Neural progenitor cell (in vitro differentiated cells): ENCODE data around the gene CST9L. TPM values are rescaled to one million over a fixed set of nuclear protein-coding genes. Genes with fewer than 3 reads are reported as not detected.

Experiments used
- DNase-seq: peaks from one replicate; pipeline ENCODE4 v3.0.0-alpha.2; 2016; ENCODE audit warnings: low spot score
- H2AFZ ChIP-seq: fragments of 200-600 bp; sonication (generic); replicated peaks from 2 replicates; pipeline ENCODE4 v1.6.1; 2016; ENCODE audit warnings: antibody characterized with exemption
- H3F3A ChIP-seq: fragments of 200-600 bp; sonication (generic); 2 replicates; pipeline ENCODE4 v1.6.1; 2016; ENCODE audit warnings: antibody characterized with exemption, low read depth
- H3K27ac ChIP-seq: fragments of 200-600 bp; sonication (generic); 2 replicates; pipeline ENCODE4 v1.5.1; 2016; ENCODE audit warnings: mild to moderate bottlenecking
- H3K27me3 ChIP-seq: fragments of 200-600 bp; sonication (generic); 2 replicates; pipeline ENCODE4 v1.6.1; 2016; ENCODE audit warnings: mild to moderate bottlenecking, moderate library complexity
- H3K36me3 ChIP-seq: fragments of 200-600 bp; sonication (generic); 2 replicates; pipeline ENCODE4 v1.5.1; 2016
- H3K4me1 ChIP-seq: fragments of 200-600 bp; sonication (generic); 2 replicates; pipeline ENCODE4 v1.6.1; 2016; ENCODE audit warnings: mixed run types
- H3K4me2 ChIP-seq: fragments of 200-600 bp; sonication (generic); 2 replicates; pipeline ENCODE4 v1.6.1; 2016
- H3K4me3 ChIP-seq: fragments of 200-600 bp; sonication (generic); 2 replicates; pipeline ENCODE4 v1.5.1; 2016
- H3K79me2 ChIP-seq: fragments of 200-600 bp; sonication (generic); 2 replicates; pipeline ENCODE4 v1.6.1; 2016; ENCODE audit warnings: low read depth
- H3K9ac ChIP-seq: fragments of 200-600 bp; sonication (generic); 2 replicates; pipeline ENCODE4 v1.6.1; 2016
- H3K9me3 ChIP-seq: fragments of 200-600 bp; sonication (generic); 2 replicates; pipeline ENCODE4 v1.5.1; 2016; ENCODE audit warnings: low read depth
- H4K20me1 ChIP-seq: fragments of 200-600 bp; sonication (generic); 2 replicates; pipeline ENCODE4 v1.6.1; 2016; ENCODE audit warnings: low read depth
- H3K27ac Mint-ChIP-seq: 3 replicates; pipeline ENCODE4 v1.8.0; 2021; ENCODE audit warnings: mixed read lengths
- H3K27me3 Mint-ChIP-seq: 2 replicates; pipeline ENCODE4 v1.8.0; 2022; ENCODE audit warnings: low read depth, mild to moderate bottlenecking, inconsistent platforms, moderate library complexity, mixed read lengths; ENCODE audit not compliant: insufficient read depth
- H3K36me3 Mint-ChIP-seq: 3 replicates; pipeline ENCODE4 v1.8.0; 2021; ENCODE audit warnings: mixed read lengths
- H3K4me1 Mint-ChIP-seq: 3 replicates; pipeline ENCODE4 v1.8.0; 2021; ENCODE audit warnings: mixed read lengths
- H3K4me3 Mint-ChIP-seq: 3 replicates; pipeline ENCODE4 v1.8.0; 2021; ENCODE audit warnings: mild to moderate bottlenecking, moderate library complexity, mixed read lengths
- H3K9me3 Mint-ChIP-seq: 3 replicates; pipeline ENCODE4 v1.8.0; 2020; ENCODE audit warnings: mixed read lengths
- CTCF ChIP-seq: fragments of 200-600 bp; sonication (generic); IDR thresholded peaks from 2 replicates; pipeline ENCODE4 v1.5.1; 2017; ENCODE audit warnings: antibody characterized with exemption, mild to moderate bottlenecking
- EZH2 ChIP-seq: fragments of 200-600 bp; sonication (generic); IDR thresholded peaks from 2 replicates; pipeline ENCODE4 v1.6.1; 2017; ENCODE audit warnings: antibody characterized with exemption, mild to moderate bottlenecking, moderate library complexity
- EZH2phosphoT487 ChIP-seq: fragments of 200-600 bp; sonication (generic); IDR thresholded peaks from 2 replicates; pipeline ENCODE4 v1.6.1; 2017; ENCODE audit warnings: antibody characterized with exemption
- total RNA-seq: library from RNA; depleted of rRNA; stranded (reverse); fragments of >200 nt; gene quantifications from 2 replicates; pipeline ENCODE4 v1.2.3, GENCODE V29; 2015; ENCODE audit warnings: low replicate concordance

Gene CST9L
- total RNA-seq, 1 donor from 2014 or later = not detected

- Histone ChIP-seq H3F3A (no peaks in the 10 kb centered on the region), H3K27ac (no peak overlapping the region), H3K27me3 (no peaks in the 10 kb centered on the region), H2AFZ (no peak overlapping the region), H3K9me3 (no peaks in the 10 kb centered on the region), H3K79me2 (no peaks in the 10 kb centered on the region), H3K9ac (no peak overlapping the region), H3K4me2 (no peak overlapping the region), H3K36me3 (no peaks in the 10 kb centered on the region), H3K4me1 (peaks cover 7% of the 10 kb centered on the region), H3K4me3 (no peak overlapping the region), H4K20me1 (no peaks in the 10 kb centered on the region)
- Mint-ChIP-seq H3K4me3 (no peak overlapping the region), H3K27me3 (peaks cover 6% of the 10 kb centered on the region), H3K9me3 (peaks cover 3% of the 10 kb centered on the region), H3K4me1 (peaks cover 12% of the 10 kb centered on the region), H3K27ac (no peak overlapping the region), H3K36me3 (no peaks in the 10 kb centered on the region)
- no peak for DNase-seq
- no peak for TF ChIP-seq EZH2
Observed at GRCh38 chr20:23603321-23603720, 35.0 kb upstream of the CST9L start.

DNA sequence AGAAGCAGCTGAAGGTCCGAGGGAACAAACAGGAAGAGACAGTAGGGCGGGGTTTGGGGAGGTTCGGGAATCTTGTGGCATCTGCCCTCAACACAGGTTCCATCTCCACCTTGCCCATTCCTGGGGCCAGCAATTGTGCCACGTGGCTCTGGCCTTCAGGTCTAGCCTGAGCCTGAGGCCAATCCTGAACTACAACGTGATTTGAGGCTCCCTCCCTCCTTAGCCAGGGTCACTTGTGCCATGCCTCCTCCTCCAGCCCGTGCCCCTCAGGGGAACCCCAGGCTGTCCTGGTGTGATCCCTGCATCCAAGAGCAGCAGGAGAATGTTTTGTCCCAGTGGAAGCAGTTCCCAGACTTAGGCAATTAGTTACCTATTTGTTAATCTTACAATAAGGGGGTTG, 34.4 kb upstream of the CST9L start:
- Mint-ChIP-seq H3K4me3 (no peak overlapping the region), H3K27ac (no peak overlapping the region), H3K27me3 (peaks cover 6% of the 10 kb centered on the region), H3K4me1 (peaks cover 11% of the 10 kb centered on the region), H3K9me3 (peaks cover 3% of the 10 kb centered on the region), H3K36me3 (no peaks in the 10 kb centered on the region)
- Histone ChIP-seq H3K4me2 (no peak overlapping the region), H3K36me3 (no peaks in the 10 kb centered on the region), H3K27me3 (no peaks in the 10 kb centered on the region), H4K20me1 (no peaks in the 10 kb centered on the region), H2AFZ (no peak overlapping the region), H3K4me1 (peaks cover 4% of the 10 kb centered on the region), H3F3A (no peaks in the 10 kb centered on the region), H3K27ac (no peak overlapping the region), H3K79me2 (no peaks in the 10 kb centered on the region), H3K9me3 (no peaks in the 10 kb centered on the region), H3K9ac (no peak overlapping the region), H3K4me3 (no peak overlapping the region)
- DNase-seq = no peak
- no peak for TF ChIP-seq EZH2phosphoT487
- TF ChIP-seq EZH2 = no peak
- TF ChIP-seq CTCF = no peak

DNA sequence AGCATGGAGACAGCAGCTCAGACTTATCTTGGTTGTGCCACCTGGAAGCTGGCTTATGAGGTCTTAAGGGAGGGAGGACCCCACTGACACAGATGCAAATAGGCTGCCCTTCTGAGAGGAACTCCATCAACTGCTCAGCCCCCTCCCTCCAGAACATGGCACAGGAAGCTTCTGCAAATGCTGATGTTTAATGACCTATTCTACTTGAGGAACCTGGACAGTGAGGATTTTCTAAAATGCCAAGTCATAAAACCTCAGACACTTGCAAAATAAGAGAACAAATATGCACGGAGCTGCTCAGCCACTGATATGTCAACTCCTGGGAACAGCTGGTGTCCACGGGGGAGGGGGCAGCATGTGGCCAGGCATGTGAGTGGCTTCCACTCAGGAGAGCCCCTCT, 34.0 kb upstream of the CST9L start:
- no peaks in the 10 kb centered on the region for H3K27me3 ChIP-seq
- no peak overlapping the region for H3K27ac Mint-ChIP-seq
- TF ChIP-seq CTCF = no peak
- H3F3A ChIP-seq = no peaks in the 10 kb centered on the region
- H2AFZ ChIP-seq = no peak overlapping the region
- H3K4me2 ChIP-seq = no peak overlapping the region
- peaks cover 3% of the 10 kb centered on the region for H3K9me3 Mint-ChIP-seq
- no peak overlapping the region for H3K9ac ChIP-seq
- no peak overlapping the region for H3K4me3 ChIP-seq
- peaks cover 4% of the 10 kb centered on the region for H3K4me1 ChIP-seq
- no peak overlapping the region for H3K27ac ChIP-seq
- no peaks in the 10 kb centered on the region for H3K79me2 ChIP-seq
- H4K20me1 ChIP-seq = no peaks in the 10 kb centered on the region
- peaks cover 6% of the 10 kb centered on the region for H3K27me3 Mint-ChIP-seq
- H3K4me1 Mint-ChIP-seq = peaks cover 10% of the 10 kb centered on the region
- no peak overlapping the region for H3K4me3 Mint-ChIP-seq
- no peaks in the 10 kb centered on the region for H3K36me3 Mint-ChIP-seq
- no peaks in the 10 kb centered on the region for H3K36me3 ChIP-seq
- no peak for DNase-seq
- H3K9me3 ChIP-seq = no peaks in the 10 kb centered on the region

- no peak overlapping the region for H3K4me3 Mint-ChIP-seq
- Histone ChIP-seq H3K9ac (no peak overlapping the region), H4K20me1 (no peaks in the 10 kb centered on the region), H3K4me1 (peaks cover 4% of the 10 kb centered on the region), H3K4me3 (no peak overlapping the region), H3K9me3 (no peaks in the 10 kb centered on the region), H3K79me2 (no peaks in the 10 kb centered on the region), H2AFZ (no peak overlapping the region), H3F3A (no peaks in the 10 kb centered on the region), H3K27ac (no peak overlapping the region), H3K4me2 (no peak overlapping the region), H3K27me3 (no peaks in the 10 kb centered on the region), H3K36me3 (no peaks in the 10 kb centered on the region)
- no peak overlapping the region for H3K27ac Mint-ChIP-seq
- no peaks in the 10 kb centered on the region for H3K36me3 Mint-ChIP-seq
- TF ChIP-seq EZH2phosphoT487 = no peak
- no peak for TF ChIP-seq EZH2
- no peak for TF ChIP-seq CTCF
- peaks cover 6% of the 10 kb centered on the region for H3K27me3 Mint-ChIP-seq
- H3K4me1 Mint-ChIP-seq = peaks cover 5% of the 10 kb centered on the region
- DNase-seq = no peak
- peaks cover 3% of the 10 kb centered on the region for H3K9me3 Mint-ChIP-seq
Observed at GRCh38 chr20:23601715-23602114, 33.4 kb upstream of the CST9L start.
